HG03095 (cell line): ENCODE data around the gene SLC9C1.

Experiments used
- ATAC-seq: cut with Tn5 transposase; IDR thresholded peaks from one replicate; pipeline ENCODE4 v1.9.1; 2021; ENCODE audit warnings: moderate library complexity; ENCODE audit not compliant: unreplicated experiment

Gene SLC9C1

DNA sequence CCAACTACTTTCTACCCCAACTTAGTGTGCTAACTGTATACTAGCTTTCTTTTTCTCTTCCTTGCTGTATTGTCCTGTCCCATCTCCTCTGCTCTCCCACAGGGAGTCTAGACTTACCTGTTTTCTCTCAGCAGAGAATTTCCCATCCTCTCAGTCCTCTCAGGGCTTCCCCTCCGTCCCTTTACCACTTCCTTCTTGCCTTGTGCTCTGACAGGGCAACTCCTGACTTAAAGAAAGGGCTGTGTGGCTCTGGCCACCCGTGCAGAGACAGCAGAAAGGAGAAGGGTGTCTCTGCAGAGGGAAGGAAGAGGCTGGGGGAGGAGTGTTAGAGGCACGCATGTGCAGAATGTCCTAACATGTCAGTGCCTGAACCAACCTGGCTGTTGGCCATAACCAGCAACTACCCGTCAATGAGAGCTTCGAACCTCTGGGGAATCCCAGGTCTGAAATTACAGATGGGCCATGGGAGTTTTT, 161.0 kb downstream of the SLC9C1 start, which contains the start of gene GCSAM:
Gene GCSAM (minus strand): TSS at position 274 of the 474 bp plus-strand sequence. CDS start 128 bp downstream, at position 146.
- peak; percentile 64 for ATAC-seq

GRCh38 chr3:112132554-112132953, 161.5 kb downstream of the SLC9C1 start:
- no peak for ATAC-seq

DNA sequence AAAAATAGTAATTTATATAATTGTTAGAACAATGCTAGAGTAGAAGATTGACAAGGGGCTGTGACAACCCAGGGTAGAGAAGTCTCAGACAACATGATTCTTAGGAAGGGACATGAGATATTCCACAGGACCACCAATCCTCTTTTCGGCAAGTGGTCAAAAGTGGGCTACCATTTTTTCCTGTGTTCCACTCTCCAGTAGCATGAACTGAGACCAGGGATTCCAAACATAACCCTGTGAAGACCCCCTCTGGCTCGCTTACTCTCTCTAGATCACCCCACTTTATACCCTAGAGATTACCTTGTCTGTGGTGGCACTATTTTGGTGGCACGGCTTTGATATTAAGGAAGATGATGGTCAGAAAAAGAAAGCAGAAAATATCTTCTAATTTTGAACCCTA, 161.9 kb downstream of the SLC9C1 start:
- ATAC-seq, result no peak

DNA sequence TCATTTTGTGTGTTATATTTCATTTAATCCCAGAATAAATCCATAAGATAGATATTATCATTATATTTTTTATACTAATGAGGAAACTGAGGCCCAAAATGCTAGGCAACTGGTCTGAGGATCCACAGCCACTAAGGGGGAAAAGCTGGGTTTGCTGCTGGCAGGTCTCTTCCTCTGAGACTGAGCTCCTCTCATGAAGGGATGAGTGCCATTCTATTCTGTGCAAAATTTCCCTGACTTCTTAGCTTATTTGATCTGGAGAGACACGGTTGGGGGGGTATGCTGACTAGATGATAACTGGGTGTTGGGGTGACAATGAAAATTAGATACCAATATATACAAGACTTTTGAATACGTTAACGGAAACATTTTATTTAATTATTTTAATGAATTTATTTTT, 162.9 kb downstream of the SLC9C1 start:
- no peak for ATAC-seq

DNA sequence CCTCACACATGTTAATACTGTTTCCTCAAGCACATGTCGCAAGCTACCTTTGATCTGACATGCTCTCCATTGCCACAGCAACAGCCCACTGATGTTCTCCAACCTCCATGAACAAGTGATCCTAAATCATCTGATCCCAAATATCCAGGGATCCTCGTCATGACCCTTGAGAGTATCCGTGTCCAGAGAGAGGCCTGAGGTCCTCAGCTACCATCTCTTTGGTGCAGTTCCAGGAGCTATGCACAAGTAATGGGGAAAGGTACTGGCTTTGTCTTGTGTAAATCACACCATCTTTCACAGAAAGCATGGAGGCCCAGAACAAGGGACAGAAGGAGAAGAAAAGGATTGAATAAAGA, 163.4 kb downstream of the SLC9C1 start:
- ATAC-seq, result no peak

- ATAC-seq, result no peak
These were observed 163.9 kb downstream of the SLC9C1 start for GRCh38 chr3:112129925-112130637.

DNA sequence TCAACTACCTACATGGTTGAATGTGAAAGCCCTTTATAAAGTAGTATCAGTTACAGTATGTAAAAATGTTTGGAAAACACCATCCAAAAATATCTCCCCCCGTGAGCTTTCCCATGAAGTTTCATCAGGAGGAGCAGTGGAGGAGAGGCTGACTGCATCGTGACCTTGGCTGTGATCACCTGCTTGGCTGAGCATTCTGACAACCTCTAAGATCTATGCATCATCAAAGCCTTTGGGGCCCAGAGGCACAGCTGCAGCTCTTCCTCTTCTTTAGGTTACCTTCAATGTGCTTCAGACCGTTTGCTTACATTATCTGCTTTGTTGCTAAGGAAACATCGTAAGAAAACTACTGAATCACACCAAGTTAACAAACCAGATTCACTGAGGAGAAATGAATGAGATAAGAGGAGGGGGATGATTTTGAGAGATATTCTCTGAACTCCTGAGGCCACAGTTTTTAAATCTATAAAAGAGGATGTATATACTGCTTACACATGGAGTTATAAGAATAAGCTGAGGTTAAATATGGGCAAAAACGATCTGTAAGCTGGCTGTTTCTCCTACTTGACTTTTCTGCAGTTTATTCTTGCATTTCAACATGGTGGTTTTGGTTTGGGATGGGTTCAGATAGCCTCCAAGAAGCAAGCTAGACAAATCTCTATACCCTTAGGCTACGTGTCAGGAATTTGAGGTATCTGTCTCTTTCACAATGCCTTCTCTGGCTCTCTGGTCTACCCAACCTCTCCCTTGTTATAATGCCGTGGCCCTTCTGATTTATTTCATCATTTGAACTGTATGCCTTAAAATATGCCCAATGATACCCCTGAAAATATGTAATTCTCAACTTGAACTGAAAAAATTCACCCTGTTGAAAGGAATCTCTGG, 164.9 kb downstream of the SLC9C1 start:
- peak; percentile 43 for ATAC-seq

DNA sequence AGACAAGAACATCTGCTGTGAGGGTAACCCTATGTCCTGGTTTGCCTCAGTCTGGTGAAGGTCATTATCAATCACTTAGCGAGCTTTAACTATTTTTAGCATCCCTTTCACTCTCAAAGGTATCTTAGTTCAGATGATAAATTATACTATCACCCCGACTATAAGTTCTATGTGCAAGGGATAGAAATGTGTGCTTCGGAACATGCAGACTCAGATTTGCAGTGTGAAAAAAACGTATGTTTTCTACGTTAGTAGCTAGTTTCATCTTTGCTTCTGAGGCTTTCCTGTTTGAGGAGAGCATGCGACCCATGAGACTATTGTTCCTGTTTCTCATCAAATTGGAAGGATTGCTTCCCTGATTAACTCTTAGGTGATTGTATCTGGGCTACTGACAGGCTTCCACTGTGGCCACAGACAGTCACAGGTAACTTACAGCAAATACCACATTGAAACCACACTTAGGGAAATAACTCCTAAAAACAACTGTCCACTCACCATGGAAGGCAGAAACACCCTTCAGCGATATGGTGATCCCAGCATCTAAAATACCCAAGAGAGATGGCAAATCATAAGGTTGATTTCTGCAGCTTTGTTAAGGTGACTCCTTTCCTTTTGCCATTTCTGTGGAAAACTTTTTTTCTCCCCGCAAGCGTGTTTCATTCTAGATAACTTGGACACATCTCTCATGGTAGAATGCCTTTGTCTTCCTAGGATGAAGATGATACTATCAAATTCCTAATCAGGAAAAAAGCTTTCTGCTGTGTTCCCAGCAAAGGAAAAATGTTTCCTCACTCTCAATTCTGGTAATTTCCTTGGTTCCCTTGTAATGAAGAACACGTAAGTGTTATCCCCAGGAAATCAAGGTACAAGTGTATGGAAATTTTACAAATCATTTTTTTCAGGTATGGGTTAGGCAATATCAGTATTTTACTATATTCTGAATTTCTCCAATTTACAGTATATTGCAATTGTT, 166.2 kb downstream of the SLC9C1 start:
- no peak for ATAC-seq

DNA sequence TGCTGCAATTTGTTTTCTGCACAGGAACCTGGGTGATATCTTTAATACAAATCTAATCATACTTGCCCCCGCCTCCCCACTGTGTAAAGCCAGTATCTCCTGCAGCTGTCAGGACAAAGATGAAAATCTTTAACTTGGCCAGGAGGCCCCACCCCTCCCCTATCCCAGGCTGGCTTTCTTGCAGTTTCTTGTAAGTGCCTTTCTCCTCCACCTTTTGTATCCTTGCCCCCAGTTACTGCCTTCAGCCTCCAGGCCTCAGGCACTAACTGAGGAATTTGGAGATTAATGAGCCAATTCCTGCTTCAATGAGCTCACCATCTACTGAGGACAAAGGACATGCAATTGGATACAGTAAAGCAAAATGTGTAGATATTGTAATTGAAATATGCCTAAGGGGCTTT, 167.5 kb downstream of the SLC9C1 start:
- ATAC-seq, result no peak

- ATAC-seq, result no peak
These were observed 169.0 kb downstream of the SLC9C1 start for GRCh38 chr3:112124907-112125607.

GRCh38 chr3:112123548-112123947, 170.5 kb downstream of the SLC9C1 start:
- ATAC-seq, result no peak

- ATAC-seq, result no peak
These were observed 171.1 kb downstream of the SLC9C1 start for GRCh38 chr3:112122870-112123269.

DNA sequence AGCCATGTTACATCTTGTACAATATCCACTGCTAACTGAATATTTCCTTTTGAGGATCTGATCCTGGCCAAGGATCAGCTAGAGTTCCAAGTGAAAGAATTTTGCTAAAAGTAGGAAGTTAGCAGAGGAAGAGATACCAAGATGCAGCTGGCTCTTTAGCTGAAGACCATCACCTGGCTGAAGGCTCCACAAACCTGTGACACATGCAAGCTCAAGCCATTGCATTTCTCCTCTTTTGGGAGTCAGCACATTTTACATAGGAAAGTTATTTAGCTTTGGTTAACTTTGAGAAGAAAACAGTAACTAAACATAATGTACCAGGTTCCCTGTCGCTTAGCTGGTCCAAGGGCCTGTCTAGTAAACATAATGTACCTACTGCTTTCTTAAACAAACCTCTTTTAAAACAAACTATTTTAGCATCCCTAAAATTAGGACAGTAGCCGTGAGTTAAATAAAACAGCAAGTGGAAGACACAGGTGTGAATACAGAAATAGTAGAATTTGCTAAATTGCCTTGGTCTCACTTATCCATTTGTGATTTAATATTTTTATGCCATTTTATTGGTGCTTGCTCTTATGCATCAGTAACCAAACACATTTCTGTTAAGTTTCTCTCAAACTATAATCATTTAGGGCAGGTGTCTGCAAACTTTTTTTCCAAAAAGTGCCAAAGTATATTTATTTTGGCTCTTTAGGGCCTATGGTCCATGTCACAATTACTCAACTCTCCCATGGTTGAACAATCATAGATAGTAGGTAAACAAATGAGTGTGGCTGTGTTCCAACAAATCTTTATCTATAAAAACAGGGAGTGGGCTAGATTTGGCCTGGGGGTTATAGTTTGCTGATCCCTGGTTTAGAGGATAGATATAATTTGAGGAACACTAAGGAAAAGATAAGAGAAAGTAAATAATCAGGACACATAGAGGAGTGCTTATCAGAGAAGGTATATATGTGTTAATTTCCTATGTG, 172.2 kb downstream of the SLC9C1 start:
- ATAC-seq, result no peak

- ATAC-seq, result no peak
These were observed 173.8 kb downstream of the SLC9C1 start for GRCh38 chr3:112119962-112120836.

GRCh38 chr3:112117841-112118571, 176.0 kb downstream of the SLC9C1 start:
- ATAC-seq, result peak; percentile 17

DNA sequence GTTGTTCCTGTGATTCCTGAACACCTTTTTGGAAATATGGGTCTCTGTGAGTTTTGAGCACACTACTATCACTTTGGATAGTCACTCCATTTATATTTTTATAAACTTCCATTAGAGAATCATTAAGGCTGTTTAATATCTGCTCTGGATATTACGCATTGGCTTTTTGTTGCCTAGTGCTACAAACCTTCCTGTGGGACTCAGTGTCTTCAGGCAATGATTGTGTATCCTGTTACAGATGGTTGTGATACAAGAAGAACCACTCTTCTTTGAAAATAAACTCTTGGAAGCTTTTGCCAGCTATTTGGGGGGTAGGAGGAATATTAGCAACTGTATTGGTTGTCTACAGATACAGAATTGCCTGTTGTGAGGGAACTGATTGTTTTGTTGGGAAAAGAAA, 176.6 kb downstream of the SLC9C1 start:
- no peak for ATAC-seq

- ATAC-seq, result no peak
These were observed 177.2 kb downstream of the SLC9C1 start for GRCh38 chr3:112116748-112117186.
